DND-41 (cell line): Measurements from ENCODE around the gene ALG12.
A peak's percentile ranks its signal among the peaks of the same experiment; 100 is the strongest.

Experiments
- ATAC-seq: fragments of 200-7000 bp; cut with Tn5 transposase; 3 replicates; pipeline ENCODE4 v1.9.1; 2021; ENCODE audit warnings: low read depth; ENCODE audit not compliant: insufficient read depth
- DNase-seq: peaks from one replicate; pipeline ENCODE4 v3.0.0-alpha.2; 2020
- H2AFZ ChIP-seq: 2 replicates; pipeline ENCODE4 v1.6.0; 2012; ENCODE audit warnings: low read depth, low read length
- H3K27ac ChIP-seq: 2 replicates; pipeline ENCODE4 v1.5.1; 2012; ENCODE audit warnings: low read length, inconsistent platforms
- H3K27me3 ChIP-seq: fragments of 200-600 bp; sonication (generic); 2 replicates; pipeline ENCODE4 v1.6.0; 2012; ENCODE audit warnings: low read length, mild to moderate bottlenecking, inconsistent platforms; ENCODE audit not compliant: insufficient read depth, poor library complexity
- H3K36me3 ChIP-seq: 2 replicates; pipeline ENCODE4 v1.5.1; 2012; ENCODE audit warnings: low read length, inconsistent platforms; ENCODE audit not compliant: insufficient read depth
- H3K4me1 ChIP-seq: 2 replicates; pipeline ENCODE4 v1.5.1; 2012; ENCODE audit warnings: mild to moderate bottlenecking, low read length; ENCODE audit not compliant: insufficient read depth
- H3K4me2 ChIP-seq: 2 replicates; pipeline ENCODE4 v1.6.0; 2012; ENCODE audit warnings: mild to moderate bottlenecking, moderate library complexity, low read length, inconsistent platforms; ENCODE audit not compliant: insufficient read depth
- H3K4me3 ChIP-seq, 2 experiments: fragments of 200-600 bp in 1 of 2; shearing (Covaris generic) in 1 of 2; 2 replicates each; pipeline ENCODE4 v1.5.1; 2012 to 2016; ENCODE audit warnings: inconsistent platforms in 2 of 2, low read length in 2 of 2, mild to moderate bottlenecking in 2 of 2, low read depth in 1 of 2, moderate library complexity in 1 of 2
- H3K79me2 ChIP-seq: 2 replicates; pipeline ENCODE4 v1.6.0; 2012; ENCODE audit warnings: low read length, inconsistent platforms; ENCODE audit not compliant: insufficient read depth
- H3K9ac ChIP-seq: 2 replicates; pipeline ENCODE4 v1.6.0; 2012; ENCODE audit warnings: low read depth, mild to moderate bottlenecking, inconsistent platforms, low read length, moderate library complexity
- H3K9me3 ChIP-seq: 2 replicates; pipeline ENCODE4 v1.5.1; 2012; ENCODE audit warnings: low read length, moderate library complexity, mild to moderate bottlenecking, inconsistent platforms; ENCODE audit not compliant: insufficient read depth, severe bottlenecking
- H4K20me1 ChIP-seq: 2 replicates; pipeline ENCODE4 v1.6.0; 2012; ENCODE audit warnings: low read length; ENCODE audit not compliant: insufficient read depth
- EZH2 ChIP-seq: IDR thresholded peaks from 3 replicates; pipeline ENCODE4 v1.6.1; 2012; ENCODE audit warnings: borderline replicate concordance, low read depth, mild to moderate bottlenecking, moderate library complexity, low read length, inconsistent platforms; ENCODE audit not compliant: severe bottlenecking
- TF ChIP-seq, protein P1 (sequence below): IDR thresholded peaks from 2 replicates; pipeline ENCODE4 v1.5.1; 2012; ENCODE audit warnings: borderline replicate concordance, low read length, moderate library complexity, mild to moderate bottlenecking; ENCODE audit not compliant: poor library complexity, severe bottlenecking; ENCODE audit errors: extremely low read depth

The ALG12 gene

DNA sequence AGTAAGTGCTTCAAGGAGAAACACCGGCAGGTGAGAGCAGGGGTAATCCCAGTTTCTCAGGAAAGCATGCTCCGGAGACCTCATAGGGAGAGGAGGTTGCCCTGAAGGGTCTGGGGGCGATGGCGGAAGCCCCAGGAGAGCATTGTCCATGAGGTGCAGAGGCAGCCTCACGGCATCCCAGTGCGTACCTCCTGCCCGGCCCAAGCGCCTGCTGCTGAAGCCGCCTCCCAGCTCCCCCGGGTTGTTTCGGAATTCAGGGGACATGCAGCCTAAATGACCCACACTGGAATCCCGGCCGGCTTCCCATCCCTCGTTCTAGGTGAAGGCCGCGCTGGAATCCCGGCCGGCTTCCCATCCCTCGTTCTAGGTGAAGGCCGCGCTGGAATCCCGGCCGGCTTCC, 61.9 kb downstream of the ALG12 start:
- no peak for ATAC-seq
- H3K27me3 ChIP-seq, result no peaks in the 10 kb centered on the region
- H2AFZ ChIP-seq, result no peak overlapping the region
- H3K9ac ChIP-seq, result peak overlapping the region; percentile 76; the same call in 1 of the 2 replicates
- H3K36me3 ChIP-seq, result peaks cover 20% of the 10 kb centered on the region
- TF ChIP-seq EZH2, result no peak
- TF ChIP-seq, protein P1, sequence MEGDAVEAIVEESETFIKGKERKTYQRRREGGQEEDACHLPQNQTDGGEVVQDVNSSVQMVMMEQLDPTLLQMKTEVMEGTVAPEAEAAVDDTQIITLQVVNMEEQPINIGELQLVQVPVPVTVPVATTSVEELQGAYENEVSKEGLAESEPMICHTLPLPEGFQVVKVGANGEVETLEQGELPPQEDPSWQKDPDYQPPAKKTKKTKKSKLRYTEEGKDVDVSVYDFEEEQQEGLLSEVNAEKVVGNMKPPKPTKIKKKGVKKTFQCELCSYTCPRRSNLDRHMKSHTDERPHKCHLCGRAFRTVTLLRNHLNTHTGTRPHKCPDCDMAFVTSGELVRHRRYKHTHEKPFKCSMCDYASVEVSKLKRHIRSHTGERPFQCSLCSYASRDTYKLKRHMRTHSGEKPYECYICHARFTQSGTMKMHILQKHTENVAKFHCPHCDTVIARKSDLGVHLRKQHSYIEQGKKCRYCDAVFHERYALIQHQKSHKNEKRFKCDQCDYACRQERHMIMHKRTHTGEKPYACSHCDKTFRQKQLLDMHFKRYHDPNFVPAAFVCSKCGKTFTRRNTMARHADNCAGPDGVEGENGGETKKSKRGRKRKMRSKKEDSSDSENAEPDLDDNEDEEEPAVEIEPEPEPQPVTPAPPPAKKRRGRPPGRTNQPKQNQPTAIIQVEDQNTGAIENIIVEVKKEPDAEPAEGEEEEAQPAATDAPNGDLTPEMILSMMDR, result no peak
- H3K9me3 ChIP-seq, result no peaks in the 10 kb centered on the region
- peaks cover 72% of the 10 kb centered on the region for H3K79me2 ChIP-seq
- no peak overlapping the region; the same call in 1 of the 2 replicates for H3K27ac ChIP-seq
- peak overlapping the region; percentile 71; the same call in 1 of the 2 replicates for H3K4me2 ChIP-seq
- DNase-seq, result no peak
- H3K4me3 ChIP-seq, result peak overlapping the region in 1 of 2 experiments; percentile 87; a peak in 1 of 4 replicates
- peaks cover 53% of the 10 kb centered on the region for H4K20me1 ChIP-seq
- peaks cover 39% of the 10 kb centered on the region for H3K4me1 ChIP-seq

DNA sequence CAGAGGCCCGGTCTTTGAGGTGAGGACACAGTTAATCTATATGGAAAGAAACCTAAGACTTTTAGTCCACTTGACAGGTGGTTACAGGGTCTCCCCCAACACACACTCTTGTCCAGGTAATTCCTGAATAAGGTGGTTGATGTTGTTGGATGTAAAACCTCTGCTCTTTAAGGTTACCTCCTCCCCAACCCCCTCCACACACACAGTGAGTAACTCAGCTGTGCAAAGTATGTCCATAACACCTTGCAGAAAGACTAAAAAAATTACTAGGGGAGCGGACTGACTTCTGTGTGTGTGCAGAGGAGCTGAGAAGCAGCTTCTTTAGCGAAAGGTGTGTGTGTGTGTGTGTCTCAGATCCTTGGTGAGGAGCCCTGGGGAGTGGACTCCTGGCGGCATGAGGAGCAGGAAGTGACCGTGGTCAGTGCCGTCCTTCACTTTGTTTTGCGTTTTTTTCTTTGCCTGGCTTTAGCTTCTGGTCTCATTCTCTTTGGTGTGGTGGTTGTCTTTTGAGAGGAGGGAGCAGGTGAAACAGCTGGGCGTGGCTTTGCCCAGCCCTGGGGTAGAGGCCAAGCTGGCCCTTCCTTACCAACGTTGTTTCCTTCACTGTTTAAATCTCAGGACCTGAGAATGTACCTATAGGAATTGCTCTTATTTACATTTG, 62.9 kb downstream of the ALG12 start:
- Histone ChIP-seq H3K4me1 (peaks cover 39% of the 10 kb centered on the region), H3K4me2 (peak overlapping the region; percentile 71), H3K9me3 (no peaks in the 10 kb centered on the region), H3K27ac (peak overlapping the region; percentile 72), H3K27me3 (no peaks in the 10 kb centered on the region), H3K4me3 (peak overlapping the region; percentile 43 to 87; a peak in 3 of 4 replicates), H4K20me1 (peaks cover 53% of the 10 kb centered on the region), H2AFZ (no peak overlapping the region), H3K36me3 (peaks cover 20% of the 10 kb centered on the region), H3K79me2 (peaks cover 62% of the 10 kb centered on the region), H3K9ac (peak overlapping the region; percentile 76)
- TF ChIP-seq, protein P1, result no peak
- TF ChIP-seq EZH2, result no peak
- DNase-seq, result no peak
- ATAC-seq, result no peak

DNA sequence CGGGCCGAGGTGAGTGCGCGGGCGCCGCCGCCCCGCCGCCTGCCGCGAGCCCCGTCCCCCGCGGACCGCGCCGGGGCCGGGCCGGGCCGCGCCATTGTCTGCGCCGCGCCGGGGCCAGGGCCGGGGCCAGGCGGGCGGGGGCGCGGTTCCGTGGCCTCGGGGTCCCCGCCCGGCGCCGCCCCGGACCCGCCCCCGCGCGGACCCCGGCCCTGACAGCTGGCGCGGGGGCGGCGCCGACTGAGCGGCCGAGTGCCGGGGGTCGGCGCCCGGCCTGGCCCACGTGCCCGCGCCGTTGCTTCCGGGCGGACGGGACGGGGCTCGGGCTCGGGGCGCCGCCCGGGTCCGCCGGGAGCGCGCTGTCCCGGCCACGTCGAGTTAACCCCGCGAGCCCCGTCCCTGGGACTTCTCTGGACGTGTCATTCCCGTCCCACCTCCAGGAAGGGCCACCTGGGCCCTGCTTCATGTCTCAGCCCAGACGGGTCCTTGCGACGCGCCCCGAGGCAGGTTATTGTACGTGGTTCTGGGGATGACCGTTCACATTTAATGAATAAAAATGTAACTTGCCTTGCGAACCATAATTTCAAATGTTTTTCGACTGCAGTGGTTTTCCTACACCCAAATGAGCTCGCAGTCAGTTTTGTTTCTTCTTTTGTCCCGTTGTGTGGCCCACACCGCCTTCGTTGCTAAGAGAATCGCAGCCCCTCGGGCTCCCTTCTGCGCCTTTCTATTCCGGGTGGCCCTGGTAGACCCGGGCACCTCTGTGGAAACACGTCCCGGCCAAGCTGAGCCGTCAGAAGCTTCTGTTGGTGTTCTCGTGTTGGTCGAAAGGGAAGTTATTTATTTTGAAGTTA, 64.0 kb downstream of the ALG12 start:
- no peak for TF ChIP-seq EZH2
- TF ChIP-seq, protein P1, result no peak
- H3K79me2 ChIP-seq, result peaks cover 51% of the 10 kb centered on the region
- H3K27ac ChIP-seq, result peak overlapping the region; percentile 72
- H3K4me3 ChIP-seq, result peak overlapping the region; percentile 43 to 87
- ATAC-seq, result no peak; the same call in 2 of the 3 replicates
- peaks cover 20% of the 10 kb centered on the region for H3K36me3 ChIP-seq
- H3K9me3 ChIP-seq, result no peaks in the 10 kb centered on the region
- peak overlapping the region; percentile 76 for H3K9ac ChIP-seq
- peaks cover 39% of the 10 kb centered on the region for H3K4me1 ChIP-seq
- DNase-seq, result peak; percentile 47
- H3K4me2 ChIP-seq, result peak overlapping the region; percentile 71
- H2AFZ ChIP-seq, result peak overlapping the region; percentile 51; the same call in 1 of the 2 replicates
- peaks cover 47% of the 10 kb centered on the region for H4K20me1 ChIP-seq
- no peaks in the 10 kb centered on the region for H3K27me3 ChIP-seq
